Measurements from ENCODE around the gene BPIFB6. TPM values are rescaled to one million over a fixed set of nuclear protein-coding genes. Genes with fewer than 3 reads are reported as not detected.

The BPIFB6 gene
- total and polyA plus RNA-seq, 10 of the 15 experiments (the other 5 are each of a cell fraction or from before 2014, with no cell fraction given), result not detected

- TF ChIP-seq BCL11A (IDR thresholded peaks at IDR 0.05; ENCODE audit: low read depth, low read length) (no peak), RELA (IDR thresholded peaks at IDR 0.05; ENCODE audit: borderline replicate concordance, partially characterized antibody) (no peak), SRF (IDR thresholded peaks at IDR 0.05; ENCODE audit: low read depth in 2 of 2, low read length in 2 of 2) (no peak), POLR2A (IDR thresholded peaks at IDR 0.05; ENCODE audit: low read depth, low read length) (no peak), RB1 (IDR thresholded peaks at IDR 0.05; ENCODE audit: borderline replicate concordance) (no peak), JUND (IDR thresholded peaks at IDR 0.05; ENCODE audit: low read depth, low read length) (no peak), STAT1 (conservative IDR thresholded peaks at IDR 0.05) (no peak), RUNX3 (IDR thresholded peaks at IDR 0.05; ENCODE audit: low read length) (no peak), ZNF207 (IDR thresholded peaks at IDR 0.05; ENCODE audit: borderline replicate concordance) (no peak), CHD1 (IDR thresholded peaks at IDR 0.05; ENCODE audit: low read depth, low read length) (no peak), FOXM1 (IDR thresholded peaks at IDR 0.05; ENCODE audit: low read depth, low read length) (no peak)
These were observed 47.9 kb upstream of the BPIFB6 start (continued) for GRCh38 chr20:32983459-32984112.

GRCh38 chr20:32984196-32984595 lies 47.3 kb upstream of the BPIFB6 start:
- intact Hi-C loops (cut with micrococcal nuclease; ENCODE audit: unreplicated experiment) (no loop called here), in situ Hi-C loops (cut with MboI) (no loop called here)
- no peaks in the 10 kb centered on the region for H3K36me3 ChIP-seq (ENCODE audit: control insufficient read depth in 2 of 2, insufficient read depth in 2 of 2, low read length in 1 of 2)
- ChIA-PET POLR2A (no interaction called here), RAD21 (ENCODE audit: unreplicated experiment) (no interaction called here), SMC1A (ENCODE audit: uncharacterized antibody, unreplicated experiment) (no interaction called here), CTCF (no interaction called here)
- no peaks in the 10 kb centered on the region; a peak in 2 of 4 replicates for H3K27me3 ChIP-seq (replicated peaks in 1 of 2; ENCODE audit: control insufficient read depth in 2 of 2, insufficient read depth in 2 of 2, low read length in 1 of 2)
- 49% methylated on average over 7 of the region's 7 CpGs for WGBS (ENCODE audit: insufficient coverage, insufficient replicate concordance, low lambda C conversion rate, missing lambda C conversion rate)
- no peaks in the 10 kb centered on the region for H3K79me2 ChIP-seq (ENCODE audit: control insufficient read depth, insufficient read depth, low read length)
- no peaks in the 10 kb centered on the region for H4K20me1 ChIP-seq (ENCODE audit: control insufficient read depth, insufficient read depth)
- H3K4me3 ChIP-seq, result no peak overlapping the region
- no peak for ATAC-seq
- no peaks in the 10 kb centered on the region for H3K4me1 ChIP-seq (ENCODE audit: control insufficient read depth, insufficient read depth, low read length)
- H2AFZ ChIP-seq (ENCODE audit: control insufficient read depth, low read depth, low read length), result no peak overlapping the region
- H3K9me3 ChIP-seq (replicated peaks; ENCODE audit: control insufficient read depth, insufficient read depth, low read length), result no peaks in the 10 kb centered on the region
- no peak overlapping the region for H3K27ac ChIP-seq (ENCODE audit: control insufficient read depth, insufficient read depth)
- DNase-seq (ENCODE audit: low read depth, low spot score), result no peak
- no peak for FAIRE-seq
- no TSS peak for BruUV-seq (replicated peaks)
- H3K4me2 ChIP-seq (ENCODE audit: control insufficient read depth, insufficient read depth), result no peak overlapping the region
- no peak overlapping the region for H3K9ac ChIP-seq (ENCODE audit: control insufficient read depth, insufficient read depth, low read length)
- TF ChIP-seq TBL1XR1 (IDR thresholded peaks at IDR 0.05; ENCODE audit: low read depth, low read length), result no peak
- no peak for TF ChIP-seq HDAC2 (IDR thresholded peaks at IDR 0.05)
- no peak for TF ChIP-seq SPI1 (IDR thresholded peaks at IDR 0.05; ENCODE audit: borderline replicate concordance, insufficient read depth, low read depth, low read length)
- TF ChIP-seq CBX5 (IDR thresholded peaks at IDR 0.05; ENCODE audit: low read depth), result no peak
- no peak for TF ChIP-seq RAD21 (IDR thresholded peaks at IDR 0.05; ENCODE audit: insufficient read depth, low read depth, low read length)
- no peak for TF ChIP-seq GABPA (IDR thresholded peaks at IDR 0.05; ENCODE audit: low read depth)
- TF ChIP-seq HDGF (IDR thresholded peaks at IDR 0.05), result no peak
- TF ChIP-seq TCF3 (IDR thresholded peaks at IDR 0.05; ENCODE audit: borderline replicate concordance, insufficient read depth, low read depth, low read length), result no peak
- TF ChIP-seq RFX5 (IDR thresholded peaks at IDR 0.05; ENCODE audit: low read depth, low read length), result no peak
- TF ChIP-seq IRF5 (IDR thresholded peaks at IDR 0.05; ENCODE audit: borderline replicate concordance), result no peak
- TF ChIP-seq MYB (IDR thresholded peaks at IDR 0.05; ENCODE audit: borderline replicate concordance, low read depth, low read length), result no peak
- TF ChIP-seq CREM (IDR thresholded peaks at IDR 0.05; ENCODE audit: low read depth), result no peak
- TF ChIP-seq MXI1 (IDR thresholded peaks at IDR 0.05; ENCODE audit: low read depth, low read length), result no peak
- no peak for TF ChIP-seq STAT1 (conservative IDR thresholded peaks at IDR 0.05)
- no peak for TF ChIP-seq KAT2A (conservative IDR thresholded peaks at IDR 0.05; ENCODE audit: control insufficient read depth, low read depth, low read length)
- TF ChIP-seq KLF5 (IDR thresholded peaks at IDR 0.05; ENCODE audit: partially characterized antibody), result no peak
- no peak for TF ChIP-seq TCF12 (IDR thresholded peaks at IDR 0.05; ENCODE audit: low read depth, low read length)

Data from GM12878 (cell line).